Tibial nerve (tissue), 4 donors: ENCODE data around the gene PRM1. TPM values are rescaled to one million over a fixed set of nuclear protein-coding genes. Genes with fewer than 3 reads are reported as not detected.

Experiments
- DNase-seq, 2 donors: peaks; one replicate each; pipeline ENCODE4 v3.0.0-alpha.2; 2019; ENCODE audit warnings: low spot score in 2 of 2
- H3K27ac ChIP-seq, 4 donors: fragments of 200-600 bp; sonication (generic) in 3 of 4; one replicate each; pipeline ENCODE4 v1.5.1; 2017 to 2019; ENCODE audit warnings: mild to moderate bottlenecking in 1 of 4
- H3K27me3 ChIP-seq, 2 donors: fragments of 200-600 bp; sonication (generic) in 1 of 2; one replicate each; pipeline versions ENCODE4 v1.5.1 to v1.6.0; 2017 to 2019
- H3K36me3 ChIP-seq, 3 donors: fragments of 200-600 bp; sonication (generic); one replicate each; pipeline ENCODE4 v1.5.1; 2018 to 2019
- H3K4me1 ChIP-seq, 4 donors: fragments of 200-600 bp; sonication (generic) in 3 of 4; one replicate each; pipeline ENCODE4 v1.5.1; 2017 to 2019
- H3K4me3 ChIP-seq, 4 donors: fragments of 200-600 bp; sonication (generic) in 3 of 4; one replicate each; pipeline ENCODE4 v1.5.1; 2017 to 2019; ENCODE audit warnings: mild to moderate bottlenecking in 1 of 4, moderate library complexity in 1 of 4
- H3K9me3 ChIP-seq, 4 donors: fragments of 200-600 bp; sonication (generic) in 3 of 4; one replicate each; pipeline ENCODE4 v1.5.1; 2017 to 2019
- CTCF ChIP-seq, 5 experiments: fragments of 200-600 bp in 3 of 5; fragments of 450-650 bp in 2 of 5; sonication (generic) in 3 of 5; IDR thresholded peaks; one replicate each; pipeline ENCODE4 v1.5.1; 2016 to 2019; ENCODE audit warnings: antibody characterized with exemption in 5 of 5, mild to moderate bottlenecking in 3 of 5, moderate library complexity in 2 of 5
- EP300 ChIP-seq, 2 donors: sonication (generic); formaldehyde crosslinking; IDR thresholded peaks; one replicate each; pipeline ENCODE4 v1.6.1; 2017; ENCODE audit warnings: antibody characterized with exemption in 2 of 2, mild to moderate bottlenecking in 1 of 2
- POLR2A ChIP-seq, 2 donors: fragments of 450-650 bp; IDR thresholded peaks; one replicate each; pipeline ENCODE4 v1.6.1; 2017; ENCODE audit warnings: antibody characterized with exemption in 2 of 2, mild to moderate bottlenecking in 2 of 2, moderate library complexity in 2 of 2
- WGBS, 2 donors: methylation state at CpG; one replicate each; pipeline ENCODE4 v1.1.5; 2018; 5-methylcytosine and 5-hydroxymethylcytosine counted together
- total RNA-seq, 4 donors: library from RNA; depleted of rRNA; stranded (reverse); fragments of >200 nt; gene quantifications; one replicate each; pipeline ENCODE4 v1.1.0, GENCODE V29; 2016

PRM1 gene
- total RNA-seq, 4 donors from 2014 or later, result not detected

GRCh38 chr16:11309895-11310633, 28.9 kb upstream of the PRM1 start:
- H3K36me3 ChIP-seq, result no peaks in the 10 kb centered on the region
- H3K9me3 ChIP-seq, result no peaks in the 10 kb centered on the region
- no peaks in the 10 kb centered on the region for H3K27me3 ChIP-seq
- H3K27ac ChIP-seq, result peak overlapping the region in 1 of 4 donors; percentile 67
- peaks cover 0 to 17% (median 11%) of the 10 kb centered on the region in 4 donors for H3K4me1 ChIP-seq
- WGBS, 2 donors, result 60 to 63% methylated on average over 9 of the region's 9 CpGs
- no peak for TF ChIP-seq CTCF (IDR thresholded peaks at IDR 0.05)
- TF ChIP-seq POLR2A (IDR thresholded peaks at IDR 0.05), result no peak
- TF ChIP-seq EP300 (IDR thresholded peaks at IDR 0.05), result no peak
- no peak for DNase-seq
- no peak overlapping the region for H3K4me3 ChIP-seq

DNA sequence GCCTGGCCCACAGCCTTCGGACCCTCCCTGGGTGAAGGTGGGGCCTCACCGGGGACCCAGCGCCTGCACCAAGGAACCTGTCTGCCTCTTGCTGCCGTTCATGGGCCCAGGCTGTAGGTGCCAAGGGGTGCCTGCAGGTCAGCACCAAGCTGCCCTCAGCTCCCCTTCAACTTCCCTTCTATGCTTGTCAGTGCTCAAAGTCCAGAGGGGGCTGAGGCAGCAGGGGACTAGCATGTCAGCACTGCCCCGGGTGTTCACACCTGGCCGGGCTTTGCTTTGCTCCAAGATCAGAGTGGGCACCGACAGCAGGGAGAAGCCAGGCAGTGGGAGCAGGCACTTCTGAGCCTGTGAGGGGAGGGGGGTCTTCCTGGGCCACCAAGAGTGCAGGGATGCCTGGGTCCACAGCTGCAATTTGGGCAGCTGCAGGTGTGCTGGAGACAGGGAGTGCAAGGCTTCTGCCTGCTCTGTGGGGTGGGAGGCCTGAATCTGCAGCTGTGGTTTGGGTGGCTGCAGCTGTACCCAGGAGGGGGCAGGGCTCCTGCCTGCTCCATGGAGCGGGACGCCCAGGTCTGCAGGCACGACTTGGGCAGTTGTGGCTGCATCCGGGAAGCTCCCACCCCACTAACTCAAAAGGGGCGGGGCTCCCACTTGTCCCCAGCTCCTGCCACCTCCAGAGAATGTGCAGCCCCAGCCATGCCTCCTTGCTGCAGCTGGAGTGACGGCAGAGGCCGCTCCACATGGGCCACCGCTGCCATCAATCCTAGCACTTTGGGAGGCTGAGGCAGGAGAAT, 27.6 kb upstream of the PRM1 start:
- no peak for TF ChIP-seq EP300 (IDR thresholded peaks at IDR 0.05)
- TF ChIP-seq CTCF (IDR thresholded peaks at IDR 0.05), result no peak
- no peak for TF ChIP-seq POLR2A (IDR thresholded peaks at IDR 0.05)
- Histone ChIP-seq H3K4me3 (no peak overlapping the region), H3K9me3 (no peaks in the 10 kb centered on the region), H3K36me3 (no peaks in the 10 kb centered on the region), H3K27ac (no peak overlapping the region), H3K27me3 (no peaks in the 10 kb centered on the region), H3K4me1 (peaks cover 0 to 17% (median 11%) of the 10 kb centered on the region in 4 donors)
- no peak for DNase-seq
- WGBS, 2 donors, result 72 to 77% methylated on average over 13 to 14 of the region's 15 CpGs

GRCh38 chr16:11307639-11308492, 26.7 kb upstream of the PRM1 start:
- Histone ChIP-seq H3K36me3 (no peaks in the 10 kb centered on the region), H3K27ac (no peak overlapping the region), H3K27me3 (no peaks in the 10 kb centered on the region), H3K4me1 (peaks cover 0 to 13% (median 8%) of the 10 kb centered on the region in 4 donors), H3K9me3 (no peaks in the 10 kb centered on the region), H3K4me3 (no peak overlapping the region)
- 79 to 86% methylated on average over 13 to 21 of the region's 21 CpGs for WGBS, 2 donors
- no peak for DNase-seq
- no peak for TF ChIP-seq CTCF (IDR thresholded peaks at IDR 0.05)
- no peak for TF ChIP-seq EP300 (IDR thresholded peaks at IDR 0.05)
- TF ChIP-seq POLR2A (IDR thresholded peaks at IDR 0.05), result no peak

DNA sequence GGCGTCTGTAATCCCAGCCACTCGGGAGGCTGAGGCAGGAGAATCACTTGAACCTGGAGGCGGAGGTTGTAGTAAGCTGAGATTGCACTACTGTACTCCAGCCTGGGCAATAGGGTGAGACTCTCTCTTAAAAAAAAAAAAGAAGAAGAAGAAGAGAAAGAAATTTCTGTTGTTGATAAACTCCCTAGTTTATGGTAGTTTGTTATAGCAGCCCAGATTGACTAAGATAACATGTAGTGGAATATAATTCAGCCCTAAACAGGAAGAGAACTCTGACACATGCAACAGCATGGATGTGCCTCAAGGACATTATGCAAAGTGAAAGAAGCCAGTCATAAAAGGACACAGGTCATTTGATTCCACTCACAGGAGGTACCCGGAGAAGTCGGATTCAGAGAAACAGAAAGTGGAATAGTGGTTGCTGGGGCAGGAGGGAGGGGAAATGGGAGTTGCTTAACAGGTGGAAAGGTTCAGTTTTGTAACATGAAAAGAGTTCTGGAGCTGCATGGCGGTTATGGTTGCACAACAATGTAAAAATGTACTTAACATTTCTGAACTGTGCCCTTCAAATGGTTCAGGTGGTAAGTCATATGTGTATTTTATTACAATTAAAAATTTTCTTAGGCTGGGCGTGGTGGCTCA, 26.0 kb upstream of the PRM1 start:
- Histone ChIP-seq H3K27ac (no peak overlapping the region), H3K4me3 (no peak overlapping the region), H3K9me3 (no peaks in the 10 kb centered on the region), H3K4me1 (peaks cover 0 to 5% (median 2%) of the 10 kb centered on the region in 4 donors), H3K27me3 (no peaks in the 10 kb centered on the region), H3K36me3 (no peaks in the 10 kb centered on the region)
- WGBS, 2 donors, result 76 to 84% methylated on average over 7 of the region's 7 CpGs
- TF ChIP-seq EP300 (IDR thresholded peaks at IDR 0.05) (no peak), POLR2A (IDR thresholded peaks at IDR 0.05) (no peak), CTCF (IDR thresholded peaks at IDR 0.05) (no peak)
- DNase-seq, result no peak
